Vagina (tissue), 2 donors: ENCODE results near the gene BIRC5. TPM values are rescaled to one million over a fixed set of nuclear protein-coding genes. Genes with fewer than 3 reads are reported as not detected.

Experiments
- DNase-seq, 2 donors: peaks; one replicate each; pipeline ENCODE4 v3.0.0-alpha.2; 2017; ENCODE audit errors: extremely low spot score in 2 of 2
- H3K27ac ChIP-seq: fragments of 200-600 bp; sonication (generic); one replicate; pipeline ENCODE4 v1.5.1; 2019
- H3K27me3 ChIP-seq: fragments of 200-600 bp; sonication (generic); one replicate; pipeline ENCODE4 v1.5.1; 2019
- H3K36me3 ChIP-seq, 2 donors: fragments of 200-600 bp; sonication (generic); one replicate each; pipeline ENCODE4 v1.5.1; 2017 to 2019
- H3K4me1 ChIP-seq: fragments of 200-600 bp; sonication (generic); one replicate; pipeline ENCODE4 v1.5.1; 2019
- H3K4me3 ChIP-seq, 2 donors: fragments of 200-600 bp; sonication (generic); 1 replicate in 1 of 2; 2 replicates in 1 of 2; pipeline ENCODE4 v1.5.1; 2016 to 2019
- H3K9me3 ChIP-seq: fragments of 200-600 bp; sonication (generic); one replicate; pipeline ENCODE4 v1.5.1; 2019
- CTCF ChIP-seq, 3 experiments: fragments of 450-650 bp in 2 of 3; fragments of 200-600 bp in 1 of 3; sonication (generic) in 1 of 3; IDR thresholded peaks; one replicate each; pipeline ENCODE4 v1.5.1; 2017 to 2019; ENCODE audit warnings: antibody characterized with exemption in 3 of 3, mild to moderate bottlenecking in 2 of 3, moderate library complexity in 2 of 3
- POLR2A ChIP-seq, 2 donors: fragments of 450-650 bp; IDR thresholded peaks; one replicate each; pipeline ENCODE4 v1.6.1; 2017; ENCODE audit warnings: antibody characterized with exemption in 2 of 2, mild to moderate bottlenecking in 2 of 2, moderate library complexity in 2 of 2
- POLR2AphosphoS5 ChIP-seq, 2 donors: sonication (generic); formaldehyde crosslinking; IDR thresholded peaks; one replicate each; pipeline ENCODE4 v1.9.0; 2017; ENCODE audit warnings: antibody characterized with exemption in 2 of 2, mild to moderate bottlenecking in 2 of 2, low read depth in 1 of 2; ENCODE audit not compliant: insufficient read depth in 1 of 2
- intact Hi-C: fragments of 100-400 bp; cut with DNase I; formaldehyde crosslinking; loops from one replicate; pipeline ENCODE4 v1.15.1; 2023
- total RNA-seq: library from RNA; depleted of rRNA; stranded (reverse); fragments of >200 nt; gene quantifications from one replicate; pipeline ENCODE4 v1.2.3, GENCODE V29; 2016

Gene BIRC5
- total RNA-seq, 1 donor from 2014 or later = 3.4 TPM

- Histone ChIP-seq H3K4me3 (no peak overlapping the region), H3K36me3 (no peaks in the 10 kb centered on the region), H3K27me3 (no peaks in the 10 kb centered on the region), H3K9me3 (no peaks in the 10 kb centered on the region), H3K4me1 (no peaks in the 10 kb centered on the region), H3K27ac (no peak overlapping the region)
- TF ChIP-seq POLR2AphosphoS5 (IDR thresholded peaks at IDR 0.05; ENCODE audit: insufficient read depth in 1 of 2, low read depth in 1 of 2) (no peak), POLR2A (IDR thresholded peaks at IDR 0.05) (no peak)
- no peak for DNase-seq
- intact Hi-C loops = loop anchor here (1.0 kb wide), 1 partner anchor 40 kb away; the partner anchor contains the start of genes AFMID and TK1
These were observed 12.9 kb downstream of the BIRC5 start for GRCh38 chr17:78226759-78227454.

GRCh38 chr17:78227455-78227916, 13.4 kb downstream of the BIRC5 start:
- H3K27me3 ChIP-seq = no peaks in the 10 kb centered on the region
- H3K4me3 ChIP-seq = no peak overlapping the region
- H3K9me3 ChIP-seq = no peaks in the 10 kb centered on the region
- no peak for DNase-seq
- no peak overlapping the region for H3K27ac ChIP-seq
- TF ChIP-seq POLR2A (IDR thresholded peaks at IDR 0.05) (no peak), CTCF (IDR thresholded peaks at IDR 0.05) (no peak), POLR2AphosphoS5 (IDR thresholded peaks at IDR 0.05; ENCODE audit: insufficient read depth in 1 of 2, low read depth in 1 of 2) (no peak)
- no peaks in the 10 kb centered on the region for H3K36me3 ChIP-seq
- intact Hi-C loops = no loop called here
- H3K4me1 ChIP-seq = no peaks in the 10 kb centered on the region

- intact Hi-C loops = no loop called here
- Histone ChIP-seq H3K27me3 (no peaks in the 10 kb centered on the region), H3K4me1 (no peaks in the 10 kb centered on the region), H3K36me3 (no peaks in the 10 kb centered on the region), H3K9me3 (no peaks in the 10 kb centered on the region), H3K4me3 (no peak overlapping the region), H3K27ac (no peak overlapping the region)
- no peak for TF ChIP-seq CTCF (IDR thresholded peaks at IDR 0.05)
- no peak for TF ChIP-seq POLR2AphosphoS5 (IDR thresholded peaks at IDR 0.05; ENCODE audit: insufficient read depth in 1 of 2, low read depth in 1 of 2)
- TF ChIP-seq POLR2A (IDR thresholded peaks at IDR 0.05) = no peak
- no peak for DNase-seq
These were observed 14.1 kb downstream of the BIRC5 start for GRCh38 chr17:78228176-78228575.

GRCh38 chr17:78230252-78230962, 16.4 kb downstream of the BIRC5 start:
- intact Hi-C loops = no loop called here
- Histone ChIP-seq H3K36me3 (no peaks in the 10 kb centered on the region), H3K27me3 (no peaks in the 10 kb centered on the region), H3K4me1 (no peaks in the 10 kb centered on the region), H3K9me3 (no peaks in the 10 kb centered on the region), H3K27ac (no peak overlapping the region), H3K4me3 (no peak overlapping the region)
- TF ChIP-seq POLR2A (IDR thresholded peaks at IDR 0.05) (no peak), CTCF (IDR thresholded peaks at IDR 0.05) (no peak), POLR2AphosphoS5 (IDR thresholded peaks at IDR 0.05; ENCODE audit: insufficient read depth in 1 of 2, low read depth in 1 of 2) (no peak)
- no peak for DNase-seq

GRCh38 chr17:78230996-78231935, 17.2 kb downstream of the BIRC5 start, which contains the start of gene TMEM235:
TSS of gene TMEM235 (plus strand) at chr17:78231631. CDS start at chr17:78232024, 393 bp downstream.
- no peaks in the 10 kb centered on the region for H3K27me3 ChIP-seq
- H3K36me3 ChIP-seq = no peaks in the 10 kb centered on the region
- TF ChIP-seq POLR2A (IDR thresholded peaks at IDR 0.05) (no peak), POLR2AphosphoS5 (IDR thresholded peaks at IDR 0.05; ENCODE audit: insufficient read depth in 1 of 2, low read depth in 1 of 2) (no peak), CTCF (IDR thresholded peaks at IDR 0.05) (no peak)
- H3K9me3 ChIP-seq = no peaks in the 10 kb centered on the region
- no peaks in the 10 kb centered on the region for H3K4me1 ChIP-seq
- intact Hi-C loops = no loop called here
- no peak within 1 kb of the TSS for H3K4me3 ChIP-seq
- no peak within 1 kb of the TSS for H3K27ac ChIP-seq
- no peak for DNase-seq
